ENCODE results near the gene SOHLH1.

Gene SOHLH1

DNA sequence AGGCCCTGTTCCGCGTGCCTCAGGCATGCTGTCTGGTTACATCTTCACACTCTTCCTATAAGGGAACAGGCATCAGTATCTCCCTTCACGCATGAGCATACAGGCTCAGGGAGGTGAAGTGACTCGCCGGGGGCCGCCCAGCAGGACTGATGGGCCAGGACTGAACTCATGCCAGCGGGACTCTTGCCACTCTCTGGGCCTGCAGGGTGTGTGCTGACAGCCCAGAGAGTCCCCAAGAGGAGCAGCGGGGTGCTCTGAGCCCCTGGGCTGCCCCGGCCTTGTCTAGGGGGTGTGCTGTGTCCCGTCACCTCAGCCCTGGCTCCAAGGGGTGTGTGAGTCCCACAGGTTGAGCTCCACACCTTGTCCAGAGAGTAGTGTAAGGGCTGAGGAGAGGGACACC is 12.6 kb upstream of the SOHLH1 start:
- Histone ChIP-seq H3K4me1 (ENCODE audit: control insufficient read depth, low read depth, low read length) (no peaks in the 10 kb centered on the region), H3K9me3 (ENCODE audit: control insufficient read depth, low read depth, low read length) (no peaks in the 10 kb centered on the region)

DNA sequence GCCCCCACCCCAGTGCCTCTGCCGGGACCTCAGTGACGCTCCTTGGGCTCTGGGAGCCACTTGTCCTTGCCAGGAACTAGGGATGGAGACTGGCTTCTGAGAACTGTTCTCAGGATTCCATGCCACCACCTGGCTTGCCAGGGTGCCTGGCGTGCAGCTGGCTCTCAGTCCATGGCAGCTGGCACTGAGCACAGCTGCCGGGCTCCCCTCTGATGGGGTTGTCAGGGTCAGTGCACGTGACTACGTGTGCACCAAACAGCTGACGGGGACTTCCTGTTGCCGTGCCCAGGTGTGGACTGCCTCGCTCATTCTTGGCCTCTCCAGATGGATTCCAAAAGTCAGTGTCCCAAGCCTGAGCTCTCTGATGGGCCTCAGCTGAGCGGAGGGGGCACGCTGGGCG is 12.1 kb upstream of the SOHLH1 start:
- Histone ChIP-seq H3K4me3 (ENCODE audit: low read length) (no peak overlapping the region), H3K27me3 (ENCODE audit: control insufficient read depth, insufficient read depth, low read length) (peaks cover 27% of the 10 kb centered on the region), H3K9me3 (ENCODE audit: control insufficient read depth, low read depth, low read length) (no peaks in the 10 kb centered on the region), H3K9ac (ENCODE audit: low read length) (no peak overlapping the region), H3K36me3 (ENCODE audit: control insufficient read depth, low read depth, low read length) (no peaks in the 10 kb centered on the region), H3K27ac (ENCODE audit: low read length) (no peak overlapping the region), H3K4me1 (ENCODE audit: control insufficient read depth, low read depth, low read length) (no peaks in the 10 kb centered on the region)

More for the DNA sequence above, 12.6 kb upstream of the SOHLH1 start:
- Histone ChIP-seq H3K27ac (ENCODE audit: low read length) (no peak overlapping the region), H3K9ac (ENCODE audit: low read length) (no peak overlapping the region), H3K4me3 (ENCODE audit: low read length) (no peak overlapping the region), H3K36me3 (ENCODE audit: control insufficient read depth, low read depth, low read length) (no peaks in the 10 kb centered on the region), H3K27me3 (ENCODE audit: control insufficient read depth, insufficient read depth, low read length) (peaks cover 32% of the 10 kb centered on the region)

DNA sequence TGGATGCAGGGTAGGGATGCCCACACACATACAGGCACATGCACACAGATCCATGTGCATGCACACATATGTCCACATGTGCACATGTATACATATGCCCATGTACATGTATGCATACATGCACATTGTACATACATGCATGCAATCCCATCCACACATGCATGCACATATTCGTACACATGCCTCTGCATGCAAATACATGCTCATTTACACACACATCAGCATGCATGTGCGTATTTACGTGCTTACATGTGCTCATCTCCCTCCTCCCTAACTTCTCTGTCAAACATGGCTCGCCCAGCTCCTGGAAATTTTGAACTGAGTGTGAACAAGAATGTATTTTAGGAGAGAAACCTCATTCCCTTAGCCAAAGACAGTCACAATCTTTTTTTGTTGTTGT is 8.9 kb upstream of the SOHLH1 start:
- Histone ChIP-seq H3K9me3 (ENCODE audit: control insufficient read depth, low read depth, low read length) (no peaks in the 10 kb centered on the region), H3K4me1 (ENCODE audit: control insufficient read depth, low read depth, low read length) (no peaks in the 10 kb centered on the region), H3K27me3 (ENCODE audit: control insufficient read depth, insufficient read depth, low read length) (peaks cover 5% of the 10 kb centered on the region), H3K36me3 (ENCODE audit: control insufficient read depth, low read depth, low read length) (no peaks in the 10 kb centered on the region), H3K9ac (ENCODE audit: low read length) (no peak overlapping the region), H3K4me3 (ENCODE audit: low read length) (no peak overlapping the region), H3K27ac (ENCODE audit: low read length) (no peak overlapping the region)

DNA sequence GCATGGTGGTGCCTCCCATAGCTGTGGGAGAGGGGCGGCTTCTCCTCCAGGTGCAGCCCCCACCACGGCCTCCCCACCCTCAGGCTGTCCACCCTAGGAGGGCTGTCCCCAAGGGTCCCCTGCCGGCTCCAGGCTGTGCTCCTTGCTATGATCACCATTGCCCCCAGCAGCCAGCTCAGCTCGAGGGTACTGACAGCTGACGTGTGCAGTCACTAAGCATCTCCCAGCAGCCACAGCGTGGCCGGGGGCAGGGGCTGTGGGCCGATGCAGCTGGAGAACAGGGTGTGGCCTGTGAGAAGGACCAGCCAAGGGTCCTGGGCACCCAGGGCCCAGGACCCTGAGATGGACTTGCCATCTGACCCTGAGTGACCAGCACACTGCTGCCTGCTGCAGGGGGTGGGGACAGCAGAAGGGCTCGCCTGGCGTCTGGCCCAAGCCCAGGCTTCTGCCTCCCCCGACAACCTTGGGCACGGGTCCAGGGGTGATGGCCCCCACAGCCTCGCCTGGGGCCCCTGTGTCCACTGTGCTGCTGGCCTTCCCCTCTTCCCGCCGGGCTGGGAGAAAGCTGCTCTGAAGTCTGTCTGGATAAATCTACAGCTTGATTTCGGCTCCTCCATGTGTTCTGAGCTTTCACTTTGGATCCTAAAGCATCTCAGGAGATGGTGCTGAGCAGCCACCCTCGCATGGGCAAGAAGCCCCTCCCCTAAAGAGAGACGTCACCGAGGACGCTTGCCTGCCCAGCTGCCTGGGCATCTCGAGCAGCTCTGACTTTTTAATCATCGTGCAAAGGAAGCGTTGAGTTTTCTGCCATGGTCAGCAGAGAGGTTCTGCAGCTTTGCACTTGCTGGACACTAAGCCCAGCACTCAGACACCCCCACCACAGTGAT is 8.2 kb upstream of the SOHLH1 start:
- H3K9me3 ChIP-seq (ENCODE audit: control insufficient read depth, low read depth, low read length), result no peaks in the 10 kb centered on the region
- H3K27ac ChIP-seq (ENCODE audit: low read length), result no peak overlapping the region
- no peaks in the 10 kb centered on the region for H3K4me1 ChIP-seq (ENCODE audit: control insufficient read depth, low read depth, low read length)
- H3K36me3 ChIP-seq (ENCODE audit: control insufficient read depth, low read depth, low read length), result no peaks in the 10 kb centered on the region
- H3K4me3 ChIP-seq (ENCODE audit: low read length), result no peak overlapping the region
- H3K27me3 ChIP-seq (ENCODE audit: control insufficient read depth, insufficient read depth, low read length), result peaks cover 12% of the 10 kb centered on the region
- H3K9ac ChIP-seq (ENCODE audit: low read length), result no peak overlapping the region

DNA sequence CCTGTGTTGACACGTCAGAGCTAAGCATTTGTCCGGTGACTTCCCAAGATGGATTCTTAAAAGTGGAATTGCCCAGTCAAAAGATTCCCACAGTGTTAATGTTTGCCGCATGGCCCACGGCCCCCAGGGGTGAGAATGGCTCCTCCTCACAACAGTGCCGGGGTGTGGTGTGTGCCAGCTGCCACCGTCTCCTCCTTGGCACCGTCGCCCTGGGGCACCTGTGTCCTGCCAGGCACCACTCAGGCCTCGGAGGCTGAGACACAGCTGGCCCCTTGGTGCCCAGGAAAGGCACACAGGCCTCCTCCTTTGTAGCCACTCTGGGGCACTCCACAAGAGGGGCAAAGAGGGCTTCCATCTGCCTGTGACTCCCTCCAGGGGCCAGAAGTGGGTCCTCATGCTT is 7.0 kb upstream of the SOHLH1 start:
- peaks cover 18% of the 10 kb centered on the region for H3K27me3 ChIP-seq (ENCODE audit: control insufficient read depth, insufficient read depth, low read length)
- no peak overlapping the region for H3K4me3 ChIP-seq (ENCODE audit: low read length)

DNA sequence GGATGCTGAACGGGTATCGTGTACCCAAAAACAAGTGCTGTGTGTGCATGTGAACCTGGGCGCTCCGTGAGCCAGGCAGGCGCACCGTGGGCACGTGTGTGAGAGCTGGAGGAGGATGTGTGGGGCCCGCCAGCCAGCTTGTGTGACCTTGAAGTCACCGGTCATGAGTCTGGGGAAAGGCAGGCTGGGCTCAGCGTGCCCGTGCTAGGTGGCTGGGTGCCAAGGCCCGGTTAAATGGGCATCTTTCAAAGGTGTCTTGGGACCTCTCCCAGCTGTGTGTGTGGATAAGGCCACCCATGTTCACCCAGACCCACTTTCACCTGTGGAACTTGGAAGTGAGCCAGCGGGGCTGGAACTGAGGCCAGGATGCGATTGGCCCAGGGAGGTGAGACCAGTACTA is 6.1 kb upstream of the SOHLH1 start:
- Histone ChIP-seq H3K27me3 (ENCODE audit: control insufficient read depth, insufficient read depth, low read length) (peaks cover 26% of the 10 kb centered on the region), H3K36me3 (ENCODE audit: control insufficient read depth, low read depth, low read length) (no peaks in the 10 kb centered on the region), H3K4me3 (ENCODE audit: low read length) (no peak overlapping the region), H3K4me1 (ENCODE audit: control insufficient read depth, low read depth, low read length) (no peaks in the 10 kb centered on the region), H3K9me3 (ENCODE audit: control insufficient read depth, low read depth, low read length) (no peaks in the 10 kb centered on the region), H3K9ac (ENCODE audit: low read length) (no peak overlapping the region), H3K27ac (ENCODE audit: low read length) (no peak overlapping the region)

More for the DNA sequence above, 7.0 kb upstream of the SOHLH1 start:
- Histone ChIP-seq H3K27ac (ENCODE audit: low read length) (no peak overlapping the region), H3K4me1 (ENCODE audit: control insufficient read depth, low read depth, low read length) (no peaks in the 10 kb centered on the region), H3K9ac (ENCODE audit: low read length) (no peak overlapping the region), H3K9me3 (ENCODE audit: control insufficient read depth, low read depth, low read length) (no peaks in the 10 kb centered on the region), H3K36me3 (ENCODE audit: control insufficient read depth, low read depth, low read length) (no peaks in the 10 kb centered on the region)

DNA sequence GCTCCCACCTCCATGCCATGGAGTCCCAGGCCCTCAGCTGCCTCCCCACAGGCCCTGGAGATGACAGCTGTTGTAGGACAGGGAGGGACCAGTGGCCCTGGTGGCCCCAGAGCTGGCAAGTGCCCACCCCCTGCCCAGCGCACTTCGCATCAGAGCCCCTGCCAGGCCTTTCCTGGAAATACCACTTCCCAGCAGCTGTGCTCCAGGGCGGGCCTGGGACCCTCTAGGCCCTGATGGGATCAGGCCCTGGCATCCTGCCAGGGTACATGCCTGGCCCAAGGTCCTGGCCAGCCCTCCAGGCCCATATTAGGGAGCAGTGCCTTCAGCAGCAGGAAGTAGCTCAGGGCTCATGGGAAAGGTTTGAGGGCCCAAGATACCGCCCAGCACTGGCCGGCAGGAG is 5.2 kb upstream of the SOHLH1 start:
- no peak overlapping the region for H3K27ac ChIP-seq (ENCODE audit: low read length)
- H3K4me1 ChIP-seq (ENCODE audit: control insufficient read depth, low read depth, low read length), result no peaks in the 10 kb centered on the region
- no peaks in the 10 kb centered on the region for H3K36me3 ChIP-seq (ENCODE audit: control insufficient read depth, low read depth, low read length)
- no peaks in the 10 kb centered on the region for H3K9me3 ChIP-seq (ENCODE audit: control insufficient read depth, low read depth, low read length)
- H3K9ac ChIP-seq (ENCODE audit: low read length), result no peak overlapping the region
- peaks cover 26% of the 10 kb centered on the region for H3K27me3 ChIP-seq (ENCODE audit: control insufficient read depth, insufficient read depth, low read length)
- no peak overlapping the region for H3K4me3 ChIP-seq (ENCODE audit: low read length)

DNA sequence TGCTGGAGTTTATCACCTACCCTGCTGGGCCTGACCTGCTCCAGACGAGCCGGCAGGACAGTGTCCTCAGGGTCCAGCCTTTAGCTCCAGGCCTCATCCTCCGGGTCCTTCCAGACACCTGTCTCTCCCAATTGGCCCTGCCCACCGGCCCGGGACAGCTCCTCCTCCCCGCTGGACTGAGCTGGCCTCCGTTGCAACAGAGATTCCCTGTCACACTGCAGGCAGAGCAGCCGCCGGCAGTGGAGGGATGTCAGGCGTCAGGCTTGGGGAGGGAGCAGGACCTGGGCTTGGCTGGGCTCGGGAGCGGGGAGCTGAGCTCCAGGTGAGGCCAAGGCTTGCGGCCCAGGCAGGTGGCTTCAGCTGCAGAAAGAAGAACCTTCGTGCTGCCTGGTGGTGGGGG is 4.4 kb upstream of the SOHLH1 start:
- H3K9me3 ChIP-seq (ENCODE audit: control insufficient read depth, low read depth, low read length), result no peaks in the 10 kb centered on the region

DNA sequence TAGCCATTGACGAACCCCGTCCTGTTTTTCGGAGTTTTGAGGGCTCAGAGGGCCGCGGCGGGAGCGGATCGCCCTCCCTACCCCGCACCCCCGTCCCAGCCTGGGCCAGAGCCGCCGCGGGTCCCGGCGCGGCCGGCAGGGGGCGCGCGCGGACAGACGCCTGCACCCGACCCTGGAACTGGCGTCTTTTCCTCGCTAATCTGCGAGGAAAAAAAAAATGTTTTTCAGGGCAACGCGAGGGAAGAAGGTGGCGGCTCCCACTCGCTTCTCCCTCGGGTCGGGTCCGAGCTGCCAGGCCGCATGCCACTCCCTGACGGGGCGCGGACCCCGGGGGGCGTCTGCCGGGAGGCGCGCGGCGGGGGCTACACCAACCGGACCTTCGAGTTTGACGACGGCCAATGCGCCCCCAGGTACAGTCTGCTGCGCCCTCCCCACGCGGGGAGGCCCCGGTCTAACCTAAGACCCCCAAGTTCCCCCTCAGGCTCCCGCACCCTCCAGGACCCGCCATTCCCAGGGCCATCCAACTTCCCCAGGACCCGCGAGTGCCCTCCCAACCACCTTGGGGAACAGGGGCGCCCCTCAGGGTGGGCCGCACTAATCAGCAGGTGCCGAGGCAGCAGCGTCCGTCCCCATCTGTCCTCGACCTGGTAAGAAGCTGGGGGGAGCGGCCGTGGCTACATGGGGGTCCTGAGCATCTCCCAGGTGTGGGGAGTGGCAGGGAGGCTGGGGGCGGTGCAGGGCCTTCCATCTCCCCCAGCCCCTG is 2.9 kb upstream of the SOHLH1 start, which contains the start of gene KCNT1:
KCNT1 (plus strand) TSS at position 227 of the 763 bp plus-strand sequence; CDS start at position 301, 74 bp downstream.
- no peaks in the 10 kb centered on the region for H3K36me3 ChIP-seq (ENCODE audit: control insufficient read depth, low read depth, low read length)
- H3K4me1 ChIP-seq (ENCODE audit: control insufficient read depth, low read depth, low read length), result no peaks in the 10 kb centered on the region
- H3K9me3 ChIP-seq (ENCODE audit: control insufficient read depth, low read depth, low read length), result no peaks in the 10 kb centered on the region
- H3K9ac ChIP-seq (ENCODE audit: low read length), result no peak within 1 kb of the TSS
- no peak within 1 kb of the TSS for H3K27ac ChIP-seq (ENCODE audit: low read length)
- peak within 1 kb of the TSS; percentile 48 for H3K4me3 ChIP-seq (ENCODE audit: low read length)
- peaks cover 26% of the 10 kb centered on the region for H3K27me3 ChIP-seq (ENCODE audit: control insufficient read depth, insufficient read depth, low read length)

More for the DNA sequence above, 4.4 kb upstream of the SOHLH1 start:
- Histone ChIP-seq H3K36me3 (ENCODE audit: control insufficient read depth, low read depth, low read length) (no peaks in the 10 kb centered on the region), H3K9ac (ENCODE audit: low read length) (no peak overlapping the region), H3K4me3 (ENCODE audit: low read length) (no peak overlapping the region), H3K4me1 (ENCODE audit: control insufficient read depth, low read depth, low read length) (no peaks in the 10 kb centered on the region), H3K27me3 (ENCODE audit: control insufficient read depth, insufficient read depth, low read length) (peaks cover 26% of the 10 kb centered on the region), H3K27ac (ENCODE audit: low read length) (no peak overlapping the region)

DNA sequence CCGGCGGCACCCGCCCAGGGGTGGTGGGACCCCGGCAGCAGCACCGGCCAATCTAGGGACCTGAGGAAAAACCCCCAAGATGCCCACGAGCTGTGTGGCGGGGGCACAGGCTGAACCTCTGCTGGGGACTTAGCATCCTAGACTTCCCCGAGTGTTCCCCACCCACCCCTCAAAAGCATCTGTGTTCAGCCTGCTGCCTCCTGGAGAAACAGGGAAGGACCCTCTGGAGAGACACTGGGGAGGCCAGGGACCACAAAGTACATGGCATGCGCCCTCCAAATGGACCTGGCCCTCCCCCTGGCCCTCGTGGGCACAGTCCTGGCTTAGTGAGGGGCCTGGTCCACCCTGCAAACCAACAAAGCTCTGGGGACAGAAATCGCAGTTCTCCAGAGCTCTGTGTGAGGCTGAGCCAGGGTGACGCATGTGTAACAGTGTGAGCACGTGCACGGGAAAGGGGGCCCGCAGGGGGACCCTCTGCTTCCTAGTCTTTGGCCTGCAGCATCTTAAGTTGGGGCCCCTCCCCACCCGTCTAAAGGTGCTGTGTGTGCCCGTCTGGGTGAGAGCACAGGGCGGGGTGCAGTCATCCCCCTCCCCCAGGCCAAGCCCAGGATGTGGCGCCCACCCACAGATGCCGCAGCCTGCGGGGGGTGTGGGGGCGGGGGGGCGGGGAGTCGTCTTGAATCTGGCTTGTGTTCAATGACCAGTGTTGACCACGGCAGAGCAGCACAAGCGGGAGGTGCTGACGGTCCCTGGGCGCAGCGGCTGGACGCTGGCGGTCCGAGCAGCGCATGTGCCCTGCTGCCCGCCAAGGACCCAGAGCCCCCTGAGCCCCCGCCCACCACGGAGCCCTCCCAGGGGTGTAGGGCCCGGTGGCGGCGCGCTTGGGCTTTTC is 2.0 kb upstream of the SOHLH1 start:
- Histone ChIP-seq H3K36me3 (ENCODE audit: control insufficient read depth, low read depth, low read length) (no peaks in the 10 kb centered on the region), H3K9ac (ENCODE audit: low read length) (no peak overlapping the region), H3K4me1 (ENCODE audit: control insufficient read depth, low read depth, low read length) (no peaks in the 10 kb centered on the region), H3K27me3 (ENCODE audit: control insufficient read depth, insufficient read depth, low read length) (peaks cover 26% of the 10 kb centered on the region), H3K27ac (ENCODE audit: low read length) (no peak overlapping the region), H3K4me3 (ENCODE audit: low read length) (peak overlapping the region; percentile 48), H3K9me3 (ENCODE audit: control insufficient read depth, low read depth, low read length) (no peaks in the 10 kb centered on the region)

DNA sequence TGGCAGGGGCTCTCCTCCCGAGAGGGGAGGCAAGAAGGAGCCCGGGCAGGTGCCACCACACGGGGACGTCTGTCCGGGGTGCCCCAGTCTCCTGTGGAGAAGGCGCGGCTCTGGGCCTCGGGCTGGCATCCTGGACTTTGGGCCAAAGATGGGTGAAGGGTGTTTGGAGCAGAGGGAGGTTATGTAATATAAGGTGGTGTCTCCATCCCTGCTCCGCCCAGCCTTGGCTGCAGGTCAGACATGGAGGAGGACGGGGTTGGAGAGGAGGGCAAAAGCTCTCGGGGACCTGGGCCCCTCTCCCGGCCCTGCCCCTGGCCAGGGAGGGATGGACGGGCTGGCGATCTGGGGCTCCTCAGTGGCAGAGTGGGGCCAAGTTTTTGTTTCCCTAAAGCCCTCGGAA is 1.2 kb upstream of the SOHLH1 start:
- no peaks in the 10 kb centered on the region for H3K36me3 ChIP-seq (ENCODE audit: control insufficient read depth, low read depth, low read length)
- peaks cover 26% of the 10 kb centered on the region for H3K27me3 ChIP-seq (ENCODE audit: control insufficient read depth, insufficient read depth, low read length)
- H3K9ac ChIP-seq (ENCODE audit: low read length), result no peak overlapping the region
- H3K4me1 ChIP-seq (ENCODE audit: control insufficient read depth, low read depth, low read length), result no peaks in the 10 kb centered on the region
- H3K9me3 ChIP-seq (ENCODE audit: control insufficient read depth, low read depth, low read length), result no peaks in the 10 kb centered on the region
- H3K27ac ChIP-seq (ENCODE audit: low read length), result no peak overlapping the region
- no peak overlapping the region for H3K4me3 ChIP-seq (ENCODE audit: low read length)

Measured in iPS-18a (cell line).